SK-N-SH treated with all-trans-retinoic acid at 6 μM for 48 hours (cell line): ENCODE results near the gene SLC6A15.

Experiments used
- ATAC-seq: fragments of 200-7000 bp; cut with Tn5 transposase; 3 replicates; pipeline ENCODE4 v1.9.1; 2020; ENCODE audit warnings: mild to moderate bottlenecking, moderate library complexity
- ARNTL ChIP-seq: fragments of 450-650 bp; formaldehyde crosslinking; IDR thresholded peaks from 2 replicates; pipeline ENCODE4 v1.5.0; 2020; ENCODE audit warnings: low read depth, mild to moderate bottlenecking, moderate library complexity, borderline replicate concordance
- BACH2 ChIP-seq: fragments of 250-450 bp; sonication (Bioruptor Pico); IDR thresholded peaks from 2 replicates; pipeline ENCODE4 v1.9.0; 2021; ENCODE audit warnings: mild to moderate bottlenecking, borderline replicate concordance
- CSDC2 ChIP-seq: fragments of 250-450 bp; sonication (Bioruptor Pico); IDR thresholded peaks from 2 replicates; pipeline ENCODE4 v1.5.0; 2020; ENCODE audit warnings: mild to moderate bottlenecking, moderate library complexity
- ESRRG ChIP-seq: fragments of 250-450 bp; sonication (Bioruptor Pico); IDR thresholded peaks from 2 replicates; pipeline ENCODE4 v1.6.1; 2021; ENCODE audit warnings: mild to moderate bottlenecking
- GLIS3 ChIP-seq: fragments of 250-450 bp; sonication (Bioruptor Pico); IDR thresholded peaks from 2 replicates; pipeline ENCODE4 v1.5.0; 2020; ENCODE audit warnings: mild to moderate bottlenecking, moderate library complexity
- ISL1 ChIP-seq: fragments of 250-450 bp; sonication (Bioruptor Pico); IDR thresholded peaks from 2 replicates; pipeline ENCODE4 v2.1.2; 2022; ENCODE audit warnings: mild to moderate bottlenecking, moderate library complexity
- OSR1 ChIP-seq: fragments of 250-450 bp; sonication (Bioruptor Pico); IDR thresholded peaks from 2 replicates; pipeline ENCODE4 v1.8.0; 2022; ENCODE audit warnings: moderate library complexity, mild to moderate bottlenecking, inconsistent platforms
- PPARA ChIP-seq: fragments of 250-450 bp; sonication (Bioruptor Pico); IDR thresholded peaks from 2 replicates; pipeline ENCODE4 v1.5.0; 2020; ENCODE audit warnings: mild to moderate bottlenecking, borderline replicate concordance
- RARB ChIP-seq: fragments of 250-450 bp; sonication (Bioruptor Pico); IDR thresholded peaks from 2 replicates; pipeline ENCODE4 v1.8.0; 2021; ENCODE audit warnings: mild to moderate bottlenecking, moderate library complexity
- SNAI2 ChIP-seq: fragments of 250-450 bp; sonication (Bioruptor Pico); IDR thresholded peaks from 2 replicates; pipeline ENCODE4 v1.5.0; 2020; ENCODE audit warnings: mild to moderate bottlenecking, moderate library complexity
- TCF4 ChIP-seq: fragments of 250-450 bp; sonication (Bioruptor Pico); IDR thresholded peaks from 2 replicates; pipeline ENCODE4 v1.8.0; 2021; ENCODE audit warnings: mild to moderate bottlenecking, moderate library complexity, borderline replicate concordance
- TOX ChIP-seq: fragments of 250-450 bp; sonication (Bioruptor Pico); IDR thresholded peaks from 2 replicates; pipeline ENCODE4 v1.8.0; 2021; ENCODE audit warnings: mild to moderate bottlenecking, moderate library complexity, borderline replicate concordance
- ZFP30 ChIP-seq: fragments of 450-650 bp; formaldehyde crosslinking; IDR thresholded peaks from 2 replicates; pipeline ENCODE4 v1.5.0; 2022; ENCODE audit warnings: mild to moderate bottlenecking, moderate library complexity
- ZNF565 ChIP-seq: fragments of 450-650 bp; formaldehyde crosslinking; conservative IDR thresholded peaks from 2 replicates; pipeline ENCODE4 v1.5.0; 2020; ENCODE audit warnings: low read depth, mild to moderate bottlenecking, moderate library complexity
- ZNF70 ChIP-seq: fragments of 450-650 bp; formaldehyde crosslinking; IDR thresholded peaks from 2 replicates; pipeline ENCODE4 v1.5.0; 2020; ENCODE audit warnings: mild to moderate bottlenecking, moderate library complexity
- ZNF8 ChIP-seq: fragments of 450-650 bp; formaldehyde crosslinking; IDR thresholded peaks from 2 replicates; pipeline ENCODE4 v1.5.0; 2020; ENCODE audit warnings: mild to moderate bottlenecking, moderate library complexity
- TF ChIP-seq, protein P1 (sequence below): fragments of 250-450 bp; sonication (Bioruptor Pico); IDR thresholded peaks from 2 replicates; pipeline ENCODE4 v1.8.0; 2020; ENCODE audit warnings: mild to moderate bottlenecking, moderate library complexity, borderline replicate concordance
- TF ChIP-seq, protein P2 (sequence below): fragments of 250-450 bp; sonication (Bioruptor Pico); IDR thresholded peaks from 2 replicates; pipeline ENCODE4 v1.8.0; 2021; ENCODE audit warnings: low read depth, mild to moderate bottlenecking, moderate library complexity, borderline replicate concordance
- TF ChIP-seq, protein P3 (sequence below): fragments of 250-450 bp; sonication (Bioruptor Pico); IDR thresholded peaks from 2 replicates; pipeline ENCODE4 v1.5.0; 2020; ENCODE audit warnings: mild to moderate bottlenecking, moderate library complexity
- TF ChIP-seq, protein P4 (sequence below): fragments of 250-450 bp; sonication (Bioruptor Pico); IDR thresholded peaks from 2 replicates; pipeline ENCODE4 v1.5.1; 2020; ENCODE audit warnings: low read depth, mild to moderate bottlenecking, moderate library complexity
- TF ChIP-seq, protein P5 (sequence below): fragments of 250-450 bp; sonication (Bioruptor Pico); IDR thresholded peaks from 2 replicates; pipeline ENCODE4 v1.5.1; 2021; ENCODE audit warnings: mild to moderate bottlenecking, moderate library complexity

SLC6A15 gene

DNA sequence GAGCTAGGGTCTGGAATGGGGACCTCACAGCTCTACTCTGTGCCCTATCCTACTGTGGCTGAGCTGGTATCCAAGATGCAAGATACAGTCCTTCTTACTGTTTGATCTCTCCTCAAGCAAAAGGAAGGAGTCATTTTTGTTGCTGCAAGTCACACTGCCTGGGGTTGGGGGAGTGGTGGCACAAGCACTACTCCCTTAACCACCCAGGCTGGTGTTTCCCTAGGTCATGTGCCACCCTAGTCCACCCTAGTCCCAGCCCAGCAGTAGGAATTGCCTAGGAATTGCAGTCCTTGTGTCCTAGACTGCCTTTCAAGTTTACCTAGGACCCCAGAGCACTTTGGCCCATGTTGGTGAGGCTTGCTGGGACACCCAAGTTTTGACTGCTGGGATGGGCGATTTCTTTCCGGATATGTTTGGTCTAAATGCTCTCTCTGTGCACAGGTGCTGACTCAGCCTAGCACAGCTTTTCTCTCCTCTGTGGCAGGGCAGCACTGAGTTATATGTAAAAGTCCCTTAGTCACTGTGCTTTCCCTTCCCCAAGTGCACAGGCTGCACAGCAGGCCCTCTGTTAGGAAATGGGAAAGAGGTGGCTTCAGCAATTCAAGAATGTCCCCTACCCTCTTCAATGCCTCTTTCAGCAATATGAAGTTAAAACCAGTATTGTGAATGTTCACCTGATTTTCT lies 54.9 kb downstream of the SLC6A15 start:
- no peak for TF ChIP-seq ZFP30 (CRISPR knock-in tag)
- TF ChIP-seq PPARA (CRISPR knock-in tag), result no peak
- no peak for TF ChIP-seq ZNF8 (CRISPR knock-in tag)
- no peak for TF ChIP-seq ISL1 (CRISPR knock-in tag)
- TF ChIP-seq ZNF565, result no peak
- TF ChIP-seq, protein P1, sequence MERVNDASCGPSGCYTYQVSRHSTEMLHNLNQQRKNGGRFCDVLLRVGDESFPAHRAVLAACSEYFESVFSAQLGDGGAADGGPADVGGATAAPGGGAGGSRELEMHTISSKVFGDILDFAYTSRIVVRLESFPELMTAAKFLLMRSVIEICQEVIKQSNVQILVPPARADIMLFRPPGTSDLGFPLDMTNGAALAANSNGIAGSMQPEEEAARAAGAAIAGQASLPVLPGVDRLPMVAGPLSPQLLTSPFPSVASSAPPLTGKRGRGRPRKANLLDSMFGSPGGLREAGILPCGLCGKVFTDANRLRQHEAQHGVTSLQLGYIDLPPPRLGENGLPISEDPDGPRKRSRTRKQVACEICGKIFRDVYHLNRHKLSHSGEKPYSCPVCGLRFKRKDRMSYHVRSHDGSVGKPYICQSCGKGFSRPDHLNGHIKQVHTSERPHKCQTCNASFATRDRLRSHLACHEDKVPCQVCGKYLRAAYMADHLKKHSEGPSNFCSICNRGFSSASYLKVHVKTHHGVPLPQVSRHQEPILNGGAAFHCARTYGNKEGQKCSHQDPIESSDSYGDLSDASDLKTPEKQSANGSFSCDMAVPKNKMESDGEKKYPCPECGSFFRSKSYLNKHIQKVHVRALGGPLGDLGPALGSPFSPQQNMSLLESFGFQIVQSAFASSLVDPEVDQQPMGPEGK (CRISPR knock-in tag), result no peak
- TF ChIP-seq ESRRG, result no peak
- TF ChIP-seq GLIS3 (CRISPR knock-in tag), result no peak
- TF ChIP-seq RARB (CRISPR knock-in tag), result no peak
- TF ChIP-seq, protein P2, sequence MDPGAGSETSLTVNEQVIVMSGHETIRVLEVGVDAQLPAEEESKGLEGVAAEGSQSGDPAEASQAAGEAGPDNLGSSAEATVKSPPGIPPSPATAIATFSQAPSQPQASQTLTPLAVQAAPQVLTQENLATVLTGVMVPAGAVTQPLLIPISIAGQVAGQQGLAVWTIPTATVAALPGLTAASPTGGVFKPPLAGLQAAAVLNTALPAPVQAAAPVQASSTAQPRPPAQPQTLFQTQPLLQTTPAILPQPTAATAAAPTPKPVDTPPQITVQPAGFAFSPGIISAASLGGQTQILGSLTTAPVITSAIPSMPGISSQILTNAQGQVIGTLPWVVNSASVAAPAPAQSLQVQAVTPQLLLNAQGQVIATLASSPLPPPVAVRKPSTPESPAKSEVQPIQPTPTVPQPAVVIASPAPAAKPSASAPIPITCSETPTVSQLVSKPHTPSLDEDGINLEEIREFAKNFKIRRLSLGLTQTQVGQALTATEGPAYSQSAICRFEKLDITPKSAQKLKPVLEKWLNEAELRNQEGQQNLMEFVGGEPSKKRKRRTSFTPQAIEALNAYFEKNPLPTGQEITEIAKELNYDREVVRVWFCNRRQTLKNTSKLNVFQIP (CRISPR knock-in tag), result no peak
- TF ChIP-seq CSDC2, result no peak
- no peak for TF ChIP-seq TOX (CRISPR knock-in tag)
- TF ChIP-seq ARNTL, result no peak
- TF ChIP-seq, protein P3, sequence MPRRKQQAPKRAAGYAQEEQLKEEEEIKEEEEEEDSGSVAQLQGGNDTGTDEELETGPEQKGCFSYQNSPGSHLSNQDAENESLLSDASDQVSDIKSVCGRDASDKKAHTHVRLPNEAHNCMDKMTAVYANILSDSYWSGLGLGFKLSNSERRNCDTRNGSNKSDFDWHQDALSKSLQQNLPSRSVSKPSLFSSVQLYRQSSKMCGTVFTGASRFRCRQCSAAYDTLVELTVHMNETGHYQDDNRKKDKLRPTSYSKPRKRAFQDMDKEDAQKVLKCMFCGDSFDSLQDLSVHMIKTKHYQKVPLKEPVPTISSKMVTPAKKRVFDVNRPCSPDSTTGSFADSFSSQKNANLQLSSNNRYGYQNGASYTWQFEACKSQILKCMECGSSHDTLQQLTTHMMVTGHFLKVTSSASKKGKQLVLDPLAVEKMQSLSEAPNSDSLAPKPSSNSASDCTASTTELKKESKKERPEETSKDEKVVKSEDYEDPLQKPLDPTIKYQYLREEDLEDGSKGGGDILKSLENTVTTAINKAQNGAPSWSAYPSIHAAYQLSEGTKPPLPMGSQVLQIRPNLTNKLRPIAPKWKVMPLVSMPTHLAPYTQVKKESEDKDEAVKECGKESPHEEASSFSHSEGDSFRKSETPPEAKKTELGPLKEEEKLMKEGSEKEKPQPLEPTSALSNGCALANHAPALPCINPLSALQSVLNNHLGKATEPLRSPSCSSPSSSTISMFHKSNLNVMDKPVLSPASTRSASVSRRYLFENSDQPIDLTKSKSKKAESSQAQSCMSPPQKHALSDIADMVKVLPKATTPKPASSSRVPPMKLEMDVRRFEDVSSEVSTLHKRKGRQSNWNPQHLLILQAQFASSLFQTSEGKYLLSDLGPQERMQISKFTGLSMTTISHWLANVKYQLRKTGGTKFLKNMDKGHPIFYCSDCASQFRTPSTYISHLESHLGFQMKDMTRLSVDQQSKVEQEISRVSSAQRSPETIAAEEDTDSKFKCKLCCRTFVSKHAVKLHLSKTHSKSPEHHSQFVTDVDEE (CRISPR knock-in tag), result no peak
- no peak for TF ChIP-seq OSR1
- TF ChIP-seq TCF4 (CRISPR knock-in tag), result no peak
- TF ChIP-seq, protein P4, sequence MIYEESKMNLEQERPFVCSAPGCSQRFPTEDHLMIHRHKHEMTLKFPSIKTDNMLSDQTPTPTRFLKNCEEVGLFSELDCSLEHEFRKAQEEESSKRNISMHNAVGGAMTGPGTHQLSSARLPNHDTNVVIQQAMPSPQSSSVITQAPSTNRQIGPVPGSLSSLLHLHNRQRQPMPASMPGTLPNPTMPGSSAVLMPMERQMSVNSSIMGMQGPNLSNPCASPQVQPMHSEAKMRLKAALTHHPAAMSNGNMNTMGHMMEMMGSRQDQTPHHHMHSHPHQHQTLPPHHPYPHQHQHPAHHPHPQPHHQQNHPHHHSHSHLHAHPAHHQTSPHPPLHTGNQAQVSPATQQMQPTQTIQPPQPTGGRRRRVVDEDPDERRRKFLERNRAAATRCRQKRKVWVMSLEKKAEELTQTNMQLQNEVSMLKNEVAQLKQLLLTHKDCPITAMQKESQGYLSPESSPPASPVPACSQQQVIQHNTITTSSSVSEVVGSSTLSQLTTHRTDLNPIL (CRISPR knock-in tag), result no peak

DNA sequence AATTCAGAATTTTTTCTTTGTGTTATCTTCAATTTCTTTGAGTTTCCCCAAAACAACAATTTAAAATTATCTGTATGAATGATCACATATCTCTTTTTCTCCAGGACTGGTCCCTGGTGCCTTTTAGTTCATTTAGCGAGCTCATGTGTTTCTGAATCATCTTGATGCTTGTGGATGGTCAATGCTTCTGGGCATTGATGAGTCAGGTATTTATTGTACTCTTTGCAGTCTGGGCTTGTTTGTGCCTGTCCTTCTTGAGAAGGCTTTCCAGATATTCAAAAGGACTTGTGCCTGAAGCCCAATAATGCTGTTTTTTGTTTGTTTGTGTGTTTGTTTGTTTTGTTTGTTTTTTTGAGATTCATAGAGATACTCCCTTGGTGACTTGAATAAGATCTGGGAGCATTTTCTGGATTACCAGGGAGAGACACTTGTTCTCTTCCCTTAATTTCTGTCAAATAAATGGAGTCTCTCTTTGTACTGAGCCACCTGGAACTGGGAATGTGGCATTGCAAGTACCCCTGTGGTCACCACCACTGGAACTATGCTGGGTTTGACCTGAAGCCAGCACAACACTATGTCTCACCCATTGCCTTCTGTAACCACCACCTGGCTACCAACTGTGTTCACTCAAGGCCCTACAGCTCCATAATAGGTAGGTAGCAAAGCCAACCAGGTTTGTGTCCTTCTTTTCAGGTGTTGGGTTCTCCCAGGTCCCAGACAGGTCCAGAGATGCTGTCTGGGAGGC lies 56.3 kb downstream of the SLC6A15 start:
- no peak for TF ChIP-seq SNAI2 (CRISPR knock-in tag)
- TF ChIP-seq ZNF70 (CRISPR knock-in tag), result no peak
- TF ChIP-seq, protein P2 (CRISPR knock-in tag), result no peak
- TF ChIP-seq ARNTL, result no peak
- no peak for TF ChIP-seq BACH2 (CRISPR knock-in tag)
- TF ChIP-seq, protein P5, sequence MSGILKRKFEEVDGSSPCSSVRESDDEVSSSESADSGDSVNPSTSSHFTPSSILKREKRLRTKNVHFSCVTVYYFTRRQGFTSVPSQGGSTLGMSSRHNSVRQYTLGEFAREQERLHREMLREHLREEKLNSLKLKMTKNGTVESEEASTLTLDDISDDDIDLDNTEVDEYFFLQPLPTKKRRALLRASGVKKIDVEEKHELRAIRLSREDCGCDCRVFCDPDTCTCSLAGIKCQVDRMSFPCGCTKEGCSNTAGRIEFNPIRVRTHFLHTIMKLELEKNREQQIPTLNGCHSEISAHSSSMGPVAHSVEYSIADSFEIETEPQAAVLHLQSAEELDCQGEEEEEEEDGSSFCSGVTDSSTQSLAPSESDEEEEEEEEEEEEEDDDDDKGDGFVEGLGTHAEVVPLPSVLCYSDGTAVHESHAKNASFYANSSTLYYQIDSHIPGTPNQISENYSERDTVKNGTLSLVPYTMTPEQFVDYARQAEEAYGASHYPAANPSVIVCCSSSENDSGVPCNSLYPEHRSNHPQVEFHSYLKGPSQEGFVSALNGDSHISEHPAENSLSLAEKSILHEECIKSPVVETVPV (CRISPR knock-in tag), result no peak
- no peak for TF ChIP-seq OSR1
- no peak for TF ChIP-seq TOX (CRISPR knock-in tag)
- TF ChIP-seq GLIS3 (CRISPR knock-in tag), result no peak
- TF ChIP-seq, protein P3 (CRISPR knock-in tag), result no peak
- TF ChIP-seq, protein P4 (CRISPR knock-in tag), result no peak
- no peak for TF ChIP-seq PPARA (CRISPR knock-in tag)
- no peak for ATAC-seq

More for the DNA sequence above, 54.9 kb downstream of the SLC6A15 start:
- no peak for ATAC-seq
